Measurements from ENCODE around the gene NEO1. TPM values are rescaled to one million over a fixed set of nuclear protein-coding genes. Genes with fewer than 3 reads are reported as not detected.

Gene NEO1
- total RNA-seq, 1 donor, result 55.4 TPM

- H3K4me3 ChIP-seq (ENCODE audit: insufficient read depth, low read length), result no peak overlapping the region
- no peaks in the 10 kb centered on the region for H4K20me1 ChIP-seq (ENCODE audit: insufficient read depth, low read length)
- H3K79me2 ChIP-seq (ENCODE audit: insufficient read depth, low read length), result no peaks in the 10 kb centered on the region
- no peaks in the 10 kb centered on the region for H3K9me3 ChIP-seq (ENCODE audit: low read depth, low read length)
- no peaks in the 10 kb centered on the region for H3K36me3 ChIP-seq (ENCODE audit: insufficient read depth, low read length)
- H3K4me2 ChIP-seq (ENCODE audit: insufficient read depth, low read length), result no peak overlapping the region
- peak; percentile 66 for DNase-seq (ENCODE audit: insufficient read length, low spot score, missing footprints)
- H2AFZ ChIP-seq (ENCODE audit: low read length), result no peak overlapping the region
- TF ChIP-seq CTCF (IDR thresholded peaks at IDR 0.05; ENCODE audit: extremely low read depth, low read depth, low read length), result no peak
- H3K27ac ChIP-seq (ENCODE audit: low read depth, low read length), result no peak overlapping the region
- H3K4me1 ChIP-seq (ENCODE audit: insufficient read depth, low read length), result peaks cover 9% of the 10 kb centered on the region
- H3K27me3 ChIP-seq (ENCODE audit: insufficient read depth, low read length), result no peaks in the 10 kb centered on the region
These were observed 234.0 kb downstream of the NEO1 start for GRCh38 chr15:73286311-73286710.

GRCh38 chr15:73287019-73287418 lies 234.8 kb downstream of the NEO1 start:
- H3K4me3 ChIP-seq (ENCODE audit: insufficient read depth, low read length), result no peak overlapping the region
- H3K36me3 ChIP-seq (ENCODE audit: insufficient read depth, low read length), result no peaks in the 10 kb centered on the region
- no peak overlapping the region for H3K27ac ChIP-seq (ENCODE audit: low read depth, low read length)
- DNase-seq (ENCODE audit: insufficient read length, low spot score, missing footprints), result no peak
- no peaks in the 10 kb centered on the region for H3K9me3 ChIP-seq (ENCODE audit: low read depth, low read length)
- no peaks in the 10 kb centered on the region for H4K20me1 ChIP-seq (ENCODE audit: insufficient read depth, low read length)
- H3K27me3 ChIP-seq (ENCODE audit: insufficient read depth, low read length), result no peaks in the 10 kb centered on the region
- H3K79me2 ChIP-seq (ENCODE audit: insufficient read depth, low read length), result no peaks in the 10 kb centered on the region
- no peak for TF ChIP-seq CTCF (IDR thresholded peaks at IDR 0.05; ENCODE audit: extremely low read depth, low read depth, low read length)
- no peak overlapping the region for H3K4me2 ChIP-seq (ENCODE audit: insufficient read depth, low read length)
- H2AFZ ChIP-seq (ENCODE audit: low read length), result no peak overlapping the region
- H3K4me1 ChIP-seq (ENCODE audit: insufficient read depth, low read length), result peaks cover 9% of the 10 kb centered on the region

GRCh38 chr15:73291441-73291840 lies 239.2 kb downstream of the NEO1 start:
- Histone ChIP-seq H3K79me2 (ENCODE audit: insufficient read depth, low read length) (no peaks in the 10 kb centered on the region), H2AFZ (ENCODE audit: low read length) (no peak overlapping the region), H3K27me3 (ENCODE audit: insufficient read depth, low read length) (no peaks in the 10 kb centered on the region), H3K27ac (ENCODE audit: low read depth, low read length) (no peak overlapping the region), H3K4me1 (ENCODE audit: insufficient read depth, low read length) (no peaks in the 10 kb centered on the region), H4K20me1 (ENCODE audit: insufficient read depth, low read length) (no peaks in the 10 kb centered on the region), H3K4me2 (ENCODE audit: insufficient read depth, low read length) (no peak overlapping the region), H3K9me3 (ENCODE audit: low read depth, low read length) (no peaks in the 10 kb centered on the region), H3K4me3 (ENCODE audit: insufficient read depth, low read length) (no peak overlapping the region), H3K36me3 (ENCODE audit: insufficient read depth, low read length) (no peaks in the 10 kb centered on the region)
- DNase-seq (ENCODE audit: insufficient read length, low spot score, missing footprints), result no peak
- TF ChIP-seq CTCF (IDR thresholded peaks at IDR 0.05; ENCODE audit: extremely low read depth, low read depth, low read length), result no peak

- H3K27ac ChIP-seq (ENCODE audit: low read depth, low read length), result no peak overlapping the region
- no peaks in the 10 kb centered on the region for H3K36me3 ChIP-seq (ENCODE audit: insufficient read depth, low read length)
- H3K79me2 ChIP-seq (ENCODE audit: insufficient read depth, low read length), result no peaks in the 10 kb centered on the region
- no peak overlapping the region for H2AFZ ChIP-seq (ENCODE audit: low read length)
- H4K20me1 ChIP-seq (ENCODE audit: insufficient read depth, low read length), result no peaks in the 10 kb centered on the region
- no peak overlapping the region for H3K4me2 ChIP-seq (ENCODE audit: insufficient read depth, low read length)
- TF ChIP-seq CTCF (IDR thresholded peaks at IDR 0.05; ENCODE audit: extremely low read depth, low read depth, low read length), result no peak
- no peak overlapping the region for H3K4me3 ChIP-seq (ENCODE audit: insufficient read depth, low read length)
- H3K4me1 ChIP-seq (ENCODE audit: insufficient read depth, low read length), result no peaks in the 10 kb centered on the region
- DNase-seq (ENCODE audit: insufficient read length, low spot score, missing footprints), result no peak
- H3K27me3 ChIP-seq (ENCODE audit: insufficient read depth, low read length), result no peaks in the 10 kb centered on the region
- no peaks in the 10 kb centered on the region for H3K9me3 ChIP-seq (ENCODE audit: low read depth, low read length)
These were observed 241.5 kb downstream of the NEO1 start for GRCh38 chr15:73293773-73294172.

Data from osteoblast (primary cell).